Measurements from ENCODE around the gene NIN.
"Not testable (repeated sequence)": the region's sequence is repeated elsewhere in the genome, so short reads cannot be mapped to it uniquely, and the experiment has no call there.

The NIN gene

GRCh38 chr14:50837271-50837670, 6.3 kb upstream of the NIN start:
- no peak for DNase-seq

DNA sequence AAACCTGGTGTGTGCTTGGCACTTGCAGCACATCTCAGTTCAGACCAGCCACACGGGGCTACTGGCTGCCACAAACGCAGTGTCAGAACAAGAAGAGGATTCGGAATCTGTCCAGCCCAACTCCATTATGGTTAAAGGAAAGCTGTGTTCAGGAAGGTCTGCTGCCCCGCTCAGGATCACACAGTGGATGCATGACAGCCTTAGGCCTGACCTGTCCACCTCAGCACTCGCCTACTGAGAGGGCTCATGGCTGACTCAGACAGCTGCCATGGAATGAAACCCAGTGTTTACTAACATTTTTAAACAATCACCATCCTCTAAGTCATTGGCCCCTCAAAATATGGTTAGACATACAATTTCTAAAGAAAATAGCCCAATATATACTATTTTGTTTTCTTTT, 5.6 kb upstream of the NIN start:
- DNase-seq: no peak

GRCh38 chr14:50835280-50835679, 4.3 kb upstream of the NIN start:
- DNase-seq: peak; percentile 19 to 27

GRCh38 chr14:50834802-50835276, 3.9 kb upstream of the NIN start:
- no peak for DNase-seq

- no peak for DNase-seq
Measured at GRCh38 chr14:50832935-50833630, 2.1 kb upstream of the NIN start.

DNA sequence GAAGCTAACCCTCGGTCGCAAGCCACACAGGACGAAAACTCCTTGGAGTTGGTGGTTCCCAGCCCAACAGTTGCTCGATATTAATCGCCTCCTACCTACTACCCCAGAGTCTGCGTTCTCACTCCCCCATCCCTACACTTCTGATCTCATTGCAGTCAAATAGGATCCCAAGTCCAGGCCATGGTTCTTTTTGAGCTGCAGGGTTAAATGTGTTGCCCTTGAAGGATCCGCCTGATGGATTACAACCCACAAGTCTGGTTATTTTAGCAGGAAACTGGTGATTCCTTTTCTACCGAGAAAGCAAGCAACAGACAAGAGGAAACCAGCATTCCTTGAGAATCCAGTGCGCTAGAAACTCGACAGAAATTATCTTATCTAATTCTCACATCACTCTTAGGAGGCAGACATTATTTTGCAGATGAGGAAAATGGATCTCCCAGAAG, 785 bp upstream of the NIN start:
- no peak for DNase-seq

- peak; percentile 43 to 50 for DNase-seq
Measured at GRCh38 chr14:50830044-50830931, 674 bp downstream of the NIN start.

DNA sequence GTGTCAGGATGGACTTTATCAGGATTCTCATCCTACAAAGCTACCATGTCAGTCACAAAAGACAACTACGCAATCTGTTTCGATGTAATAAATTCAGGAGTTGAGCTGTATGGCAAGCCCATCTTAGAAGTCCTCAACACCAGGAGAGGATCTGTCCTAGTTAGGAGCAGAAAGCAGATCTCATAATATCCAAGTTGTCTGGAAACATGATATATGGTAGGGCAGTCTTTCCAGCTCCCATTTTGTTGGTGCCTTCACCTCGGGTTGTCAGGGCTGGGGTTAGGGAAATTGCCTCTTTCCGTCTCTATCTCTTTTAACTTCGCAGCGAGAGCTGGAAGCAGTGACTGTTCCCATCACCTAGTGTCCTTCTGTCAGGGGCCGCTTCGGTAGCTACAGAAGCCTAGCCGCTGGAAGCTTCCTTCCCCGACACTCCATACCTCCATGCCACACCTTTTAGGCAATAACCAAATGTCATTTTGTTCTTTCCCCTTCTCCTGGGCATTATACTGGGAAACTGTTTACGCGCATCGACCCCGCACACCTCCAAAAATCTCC, 1.4 kb downstream of the NIN start:
- DNase-seq: no peak

GRCh38 chr14:50828721-50829488, 2.1 kb downstream of the NIN start:
- DNase-seq: no peak

DNA sequence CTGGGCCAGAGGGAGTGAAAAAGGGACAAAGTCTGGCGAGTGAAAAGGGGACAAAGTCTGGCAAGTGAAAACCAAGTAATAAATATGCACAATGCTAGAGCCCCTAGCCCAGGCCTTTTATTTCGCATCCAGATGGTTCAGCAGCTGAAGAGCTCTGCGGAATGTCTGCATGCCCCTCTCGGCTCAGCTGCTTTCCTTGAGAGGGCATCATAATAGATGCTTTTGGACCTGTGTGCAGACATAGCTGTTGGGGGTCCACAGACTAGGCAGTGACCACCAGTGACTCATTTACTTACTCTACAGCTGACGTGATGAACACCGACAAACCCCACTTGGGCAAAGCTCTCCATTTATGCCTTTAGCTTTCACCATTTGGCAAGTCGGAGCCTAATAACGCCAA, 4.3 kb downstream of the NIN start:
- no peak for DNase-seq

DNA sequence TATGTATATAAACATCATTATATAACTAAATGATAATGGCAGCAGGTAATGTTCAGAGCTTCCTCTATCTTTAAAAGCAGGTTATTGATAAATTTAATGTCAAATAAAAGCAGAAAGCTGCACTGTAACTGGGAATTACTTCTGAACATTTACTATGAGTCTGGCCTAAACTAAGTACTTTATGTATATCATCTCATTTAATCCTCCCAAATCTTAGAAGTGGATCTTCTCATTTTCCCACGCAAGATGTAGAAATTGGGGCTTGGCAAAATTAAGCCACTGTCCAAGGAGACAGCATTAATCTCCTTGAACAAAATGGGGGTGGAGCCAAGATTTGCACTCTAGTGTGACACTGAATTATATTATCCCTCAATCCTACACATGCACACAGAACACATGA, 5.7 kb downstream of the NIN start:
- no peak for DNase-seq

- peak; percentile 20 to 21 for DNase-seq
Measured at GRCh38 chr14:50823762-50824636, 7.0 kb downstream of the NIN start.

GRCh38 chr14:50823051-50823761, 7.8 kb downstream of the NIN start:
- no peak for DNase-seq

DNA sequence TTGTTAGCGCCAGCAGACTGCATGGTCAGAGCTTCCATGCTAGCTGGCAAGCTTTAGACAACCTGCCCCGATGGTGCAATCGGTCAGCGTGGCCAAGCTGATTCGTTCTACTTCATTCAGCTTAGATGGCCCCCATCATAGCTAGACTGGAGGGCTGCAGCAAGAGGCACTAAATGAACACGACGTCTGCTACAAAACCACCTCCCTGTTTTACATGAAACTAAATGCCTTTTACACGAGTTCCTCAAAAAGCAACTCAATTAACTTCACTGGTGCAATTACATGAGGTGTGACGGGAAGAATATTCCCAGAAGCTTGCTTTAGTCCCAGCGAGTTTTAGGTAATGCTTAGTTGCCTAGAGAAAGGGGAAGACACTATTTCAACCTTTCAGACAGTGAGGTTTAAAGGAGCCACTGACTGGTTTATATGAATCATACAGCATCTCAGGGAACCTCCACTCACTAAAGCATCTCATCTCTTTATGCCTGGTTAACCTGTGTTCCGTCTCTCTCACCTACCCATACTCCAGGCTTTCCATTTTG, 8.4 kb downstream of the NIN start:
- peak in 1 of 2 experiments; percentile 18 for DNase-seq

- peak; percentile 91 to 93 for DNase-seq
Measured at GRCh38 chr14:50821510-50822464, 9.2 kb downstream of the NIN start.

GRCh38 chr14:50820786-50821509, 10.0 kb downstream of the NIN start:
- peak; percentile 55 to 67 for DNase-seq

- DNase-seq: not testable (repeated sequence)
Measured at GRCh38 chr14:50819303-50819702, 11.7 kb downstream of the NIN start.

DNA sequence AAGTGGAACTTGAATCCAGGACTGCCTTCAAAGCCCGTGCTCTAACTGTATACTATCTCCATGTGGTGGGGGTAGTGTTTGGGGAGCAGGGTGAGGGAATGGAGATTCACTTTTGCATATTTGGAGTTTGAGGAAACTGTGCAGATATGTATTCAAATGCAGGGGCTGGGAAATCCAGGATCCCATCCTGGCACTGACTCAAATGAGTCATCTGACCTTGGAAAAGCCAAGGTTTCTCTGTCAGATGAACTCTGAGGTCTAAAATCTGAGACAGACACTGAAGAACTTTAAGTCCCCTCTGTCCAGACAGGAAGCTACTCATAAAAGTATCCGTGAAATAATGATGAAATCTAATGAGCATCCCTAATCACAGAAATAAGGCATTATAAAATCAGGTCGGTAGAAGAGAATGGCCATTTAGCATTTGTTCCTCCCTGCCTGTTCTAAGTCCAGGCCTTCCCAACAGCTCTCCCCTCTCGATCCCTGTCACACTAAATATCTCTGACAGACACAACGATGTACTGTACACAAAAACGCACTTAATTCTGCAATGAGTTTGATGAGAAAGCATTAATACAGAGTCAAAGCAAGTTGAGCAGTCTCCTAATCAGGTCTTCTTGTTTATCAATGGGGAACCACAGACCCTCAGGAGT, 14.4 kb downstream of the NIN start:
- no peak for DNase-seq
